GM23248 (cell line): ENCODE measurements around the gene ADAMTS6. TPM values are rescaled to one million over a fixed set of nuclear protein-coding genes. Genes with fewer than 3 reads are reported as not detected.

Experiments
- DNase-seq: peaks from one replicate; pipeline ENCODE4 v3.0.0-alpha.2; 2015
- H2AFZ ChIP-seq: fragments of 200-600 bp; sonication (generic); 2 replicates; pipeline ENCODE4 v1.6.1; 2016; ENCODE audit warnings: antibody characterized with exemption
- H3F3A ChIP-seq: fragments of 200-600 bp; sonication (generic); 2 replicates; pipeline ENCODE4 v1.6.1; 2016; ENCODE audit warnings: mild to moderate bottlenecking, antibody characterized with exemption, mixed run types; ENCODE audit not compliant: insufficient read depth
- H3K27ac ChIP-seq: fragments of 200-600 bp; sonication (generic); 2 replicates; pipeline ENCODE4 v1.5.1; 2016; ENCODE audit warnings: mild to moderate bottlenecking
- H3K27me3 ChIP-seq: fragments of 200-600 bp; sonication (generic); replicated peaks from 2 replicates; pipeline ENCODE4 v1.6.1; 2016; ENCODE audit warnings: mild to moderate bottlenecking; ENCODE audit not compliant: insufficient read depth
- H3K36me3 ChIP-seq: fragments of 200-600 bp; sonication (generic); 2 replicates; pipeline ENCODE4 v1.6.1; 2016; ENCODE audit warnings: low read depth, mild to moderate bottlenecking
- H3K4me1 ChIP-seq: fragments of 200-600 bp; sonication (generic); 2 replicates; pipeline ENCODE4 v1.6.1; 2016; ENCODE audit warnings: mild to moderate bottlenecking; ENCODE audit not compliant: insufficient read depth
- H3K4me2 ChIP-seq: fragments of 200-600 bp; sonication (generic); one replicate; pipeline ENCODE4 v1.6.1; 2016; ENCODE audit warnings: mild to moderate bottlenecking; ENCODE audit not compliant: unreplicated experiment
- H3K4me3 ChIP-seq: fragments of 200-600 bp; sonication (generic); 2 replicates; pipeline ENCODE4 v1.5.1; 2016; ENCODE audit warnings: mild to moderate bottlenecking
- H3K79me2 ChIP-seq: fragments of 200-600 bp; sonication (generic); 2 replicates; pipeline ENCODE4 v1.6.1; 2016; ENCODE audit warnings: mild to moderate bottlenecking; ENCODE audit not compliant: insufficient read depth
- H3K9ac ChIP-seq: fragments of 200-600 bp; sonication (generic); 2 replicates; pipeline ENCODE4 v1.6.1; 2016; ENCODE audit warnings: mild to moderate bottlenecking
- H3K9me2 ChIP-seq: fragments of 200-600 bp; sonication (generic); 2 replicates; pipeline ENCODE4 v1.6.1; 2016; ENCODE audit warnings: mixed run types, mild to moderate bottlenecking, moderate library complexity; ENCODE audit not compliant: insufficient read depth
- H3K9me3 ChIP-seq: fragments of 200-600 bp; sonication (generic); one replicate; pipeline ENCODE4 v1.6.1; 2017; ENCODE audit warnings: low read depth
- H4K20me1 ChIP-seq: fragments of 200-600 bp; sonication (generic); 2 replicates; pipeline ENCODE4 v1.6.0; 2016; ENCODE audit not compliant: insufficient read depth
- EZH2 ChIP-seq: fragments of 200-600 bp; sonication (generic); IDR thresholded peaks from 2 replicates; pipeline ENCODE4 v1.6.1; 2018; ENCODE audit warnings: antibody characterized with exemption, mild to moderate bottlenecking; ENCODE audit not compliant: insufficient read depth, poor library complexity, severe bottlenecking
- EZH2phosphoT487 ChIP-seq: fragments of 200-600 bp; sonication (generic); IDR thresholded peaks from 2 replicates; pipeline ENCODE4 v1.6.1; 2018; ENCODE audit warnings: antibody characterized with exemption, moderate library complexity, mild to moderate bottlenecking, low read depth; ENCODE audit not compliant: insufficient read depth
- WGBS, 2 experiments: methylation state at CpG; one replicate each; pipeline ENCODE4 v1.1.6; 2015 to 2017; ENCODE audit warnings: low lambda C conversion rate in 2 of 2, low coverage in 1 of 2; ENCODE audit errors: missing lambda C conversion rate in 2 of 2; 5-methylcytosine and 5-hydroxymethylcytosine counted together
- in situ Hi-C: fragments of 300-500 bp; cut with MboI; formaldehyde crosslinking; loops from 2 replicates; pipeline ENCODE4 v1.15.0; 2020
- polyA plus RNA-seq: library from polyadenylated mRNA; unstranded; fragments of >200 nt; fragmentation: Nextera tagmentation; extraction: Ambion mirVana; gene quantifications from 2 replicates; pipeline ENCODE4 v1.2.1, GENCODE V29; 2016
- total RNA-seq: library from RNA; depleted of rRNA; stranded (reverse); fragments of >200 nt; shearing (Covaris generic); gene quantifications from 2 replicates; pipeline ENCODE4 v1.2.3, GENCODE V29; 2014

Gene ADAMTS6
- total and polyA plus RNA-seq, 2 experiments from 2014 or later: 10.1 to 76.0 TPM

DNA sequence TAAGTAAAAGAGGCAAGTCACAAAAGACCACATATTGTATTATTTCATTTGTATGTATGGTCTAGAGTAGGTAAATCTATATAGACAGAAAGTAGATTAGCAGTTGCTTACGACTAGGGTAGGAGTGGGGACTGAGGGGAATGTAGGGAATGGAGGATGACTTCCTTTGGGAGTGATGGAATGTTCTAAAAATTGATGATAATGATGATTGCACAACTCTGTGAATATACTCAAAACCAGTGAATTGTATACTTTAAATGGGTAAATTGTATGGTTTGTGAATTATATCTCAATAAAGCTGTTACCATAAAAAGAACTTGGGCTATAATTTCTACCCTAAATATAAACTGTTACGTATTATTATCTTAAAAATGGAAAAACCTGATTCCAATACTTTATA lies 35.0 kb downstream of the ADAMTS6 start:
- Histone ChIP-seq H3K4me3 (no peak overlapping the region), H3K9ac (no peak overlapping the region), H3K27ac (no peak overlapping the region), H3K27me3 (no peaks in the 10 kb centered on the region), H3K4me2 (no peak overlapping the region), H3K9me3 (no peaks in the 10 kb centered on the region), H4K20me1 (no peaks in the 10 kb centered on the region), H3K9me2 (no peaks in the 10 kb centered on the region), H3K4me1 (no peaks in the 10 kb centered on the region), H3K36me3 (peaks cover 64% of the 10 kb centered on the region), H2AFZ (no peak overlapping the region), H3F3A (peaks cover 16% of the 10 kb centered on the region), H3K79me2 (peaks cover 74% of the 10 kb centered on the region)
- WGBS, 2 experiments: 72 to 82% methylated on average over 2 of the region's 2 CpGs
- in situ Hi-C loops: no loop called here
- DNase-seq: no peak
- TF ChIP-seq EZH2phosphoT487 (no peak), EZH2 (no peak)

- Histone ChIP-seq H3K27me3 (no peaks in the 10 kb centered on the region), H3K4me1 (no peaks in the 10 kb centered on the region), H3K4me3 (no peak overlapping the region), H3K9me2 (no peaks in the 10 kb centered on the region), H3K79me2 (peaks cover 90% of the 10 kb centered on the region), H3K36me3 (peaks cover 60% of the 10 kb centered on the region), H4K20me1 (no peaks in the 10 kb centered on the region), H3F3A (peaks cover 20% of the 10 kb centered on the region; the same call in 1 of the 2 replicates), H3K27ac (no peak overlapping the region), H3K9me3 (no peaks in the 10 kb centered on the region), H3K4me2 (no peak overlapping the region), H2AFZ (no peak overlapping the region), H3K9ac (no peak overlapping the region)
- WGBS, 2 experiments: 86 to 90% methylated on average over 4 of the region's 4 CpGs
- in situ Hi-C loops: no loop called here
- no peak for TF ChIP-seq EZH2phosphoT487
- no peak for TF ChIP-seq EZH2
- no peak for DNase-seq
Observed at GRCh38 chr5:65441800-65442199, 39.9 kb downstream of the ADAMTS6 start.

- Histone ChIP-seq H3K9ac (no peak overlapping the region), H3K9me2 (no peaks in the 10 kb centered on the region), H3K79me2 (peaks cover 86% of the 10 kb centered on the region), H3K4me1 (no peaks in the 10 kb centered on the region), H2AFZ (no peak overlapping the region), H3K27ac (no peak overlapping the region), H3K9me3 (no peaks in the 10 kb centered on the region), H3K27me3 (no peaks in the 10 kb centered on the region), H3K4me3 (no peak overlapping the region), H3F3A (peaks cover 15% of the 10 kb centered on the region; the same call in 1 of the 2 replicates), H3K4me2 (no peak overlapping the region), H3K36me3 (peaks cover 54% of the 10 kb centered on the region), H4K20me1 (no peaks in the 10 kb centered on the region)
- TF ChIP-seq EZH2 (no peak), EZH2phosphoT487 (no peak)
- 95 to 100% methylated on average over 1 of the region's 1 CpG for WGBS, 2 experiments
- no peak for DNase-seq
- in situ Hi-C loops: no loop called here
Observed at GRCh38 chr5:65440456-65440855, 41.3 kb downstream of the ADAMTS6 start.

DNA sequence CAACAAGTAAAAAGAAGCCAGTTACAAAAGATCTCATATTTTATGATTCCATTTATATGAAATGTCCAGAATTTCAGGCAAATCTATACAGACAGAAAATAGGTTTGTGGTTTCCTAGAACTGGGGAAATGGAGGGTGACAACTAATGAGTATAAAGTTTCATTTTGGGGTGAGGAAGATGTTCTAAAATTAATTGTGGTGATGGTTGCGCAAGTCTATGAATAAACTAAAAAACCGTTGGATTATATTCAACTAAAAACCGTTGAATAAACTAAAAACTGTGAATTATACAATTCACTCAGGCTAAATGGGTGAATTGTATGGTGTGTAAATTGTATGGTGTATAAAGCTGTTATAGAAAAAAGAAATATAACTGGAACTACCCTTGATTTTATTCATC lies 47.6 kb downstream of the ADAMTS6 start:
- 88 to 89% methylated on average over 3 of the region's 3 CpGs for WGBS, 2 experiments
- in situ Hi-C loops: no loop called here
- Histone ChIP-seq H3K79me2 (peaks cover 72% of the 10 kb centered on the region), H3K9me2 (no peaks in the 10 kb centered on the region), H3K9me3 (no peaks in the 10 kb centered on the region), H3K36me3 (peaks cover 53% of the 10 kb centered on the region), H3K4me1 (no peaks in the 10 kb centered on the region; the same call in 1 of the 2 replicates), H3K27ac (no peak overlapping the region), H3K4me2 (no peak overlapping the region), H3K27me3 (no peaks in the 10 kb centered on the region), H3F3A (peaks cover 25% of the 10 kb centered on the region; the same call in 1 of the 2 replicates), H3K4me3 (no peak overlapping the region), H3K9ac (no peak overlapping the region), H2AFZ (no peak overlapping the region), H4K20me1 (no peaks in the 10 kb centered on the region)
- DNase-seq: no peak
- TF ChIP-seq EZH2: no peak
- no peak for TF ChIP-seq EZH2phosphoT487

- Histone ChIP-seq H3K9me2 (no peaks in the 10 kb centered on the region), H3K4me1 (no peaks in the 10 kb centered on the region), H3K9ac (no peak overlapping the region), H3K4me2 (no peak overlapping the region), H3K9me3 (no peaks in the 10 kb centered on the region), H2AFZ (no peak overlapping the region), H3K36me3 (peaks cover 55% of the 10 kb centered on the region), H3F3A (peaks cover 41% of the 10 kb centered on the region), H3K79me2 (peaks cover 70% of the 10 kb centered on the region), H3K27me3 (no peaks in the 10 kb centered on the region), H4K20me1 (no peaks in the 10 kb centered on the region), H3K27ac (no peak overlapping the region), H3K4me3 (no peak overlapping the region)
- in situ Hi-C loops: no loop called here
- DNase-seq: no peak
- TF ChIP-seq EZH2phosphoT487: no peak
- TF ChIP-seq EZH2: no peak
Observed at GRCh38 chr5:65426656-65427055, 55.1 kb downstream of the ADAMTS6 start.
